Cardiac muscle cell (in vitro differentiated cells and primary cell): ENCODE measurements around the gene FAM9C. TPM values are rescaled to one million over a fixed set of nuclear protein-coding genes. Genes with fewer than 3 reads are reported as not detected.

Source experiments
- DNase-seq, 2 donors: peaks; one replicate each; pipeline versions ENCODE4 v3.0.0 to v3.0.0-alpha.2; 2010 to 2017; ENCODE audit warnings: low read depth in 1 of 2, low spot score in 1 of 2
- H3K27ac ChIP-seq: fragments of 200-600 bp; sonication (generic); 2 replicates; pipeline ENCODE4 v1.5.1; 2016
- H3K27me3 ChIP-seq: fragments of 200-600 bp; sonication (generic); 2 replicates; pipeline ENCODE4 v1.6.0; 2016; ENCODE audit warnings: control low read depth
- H3K36me3 ChIP-seq: fragments of 200-600 bp; sonication (generic); 2 replicates; pipeline ENCODE4 v1.5.1; 2016; ENCODE audit warnings: control low read depth
- H3K4me1 ChIP-seq: fragments of 200-600 bp; sonication (generic); 2 replicates; pipeline ENCODE4 v1.8.1; 2017; ENCODE audit warnings: low read depth, mild to moderate bottlenecking, mixed run types
- H3K4me3 ChIP-seq: fragments of 200-600 bp; sonication (generic); 2 replicates; pipeline ENCODE4 v1.5.1; 2016; ENCODE audit warnings: mild to moderate bottlenecking
- H3K9me3 ChIP-seq: fragments of 200-600 bp; sonication (generic); 2 replicates; pipeline ENCODE4 v1.5.1; 2017; ENCODE audit warnings: low read depth, mild to moderate bottlenecking, control low read depth
- CTCF ChIP-seq: IDR thresholded peaks from 2 replicates; pipeline ENCODE4 v1.5.1; 2012; ENCODE audit warnings: low read depth, mild to moderate bottlenecking, low read length
- polyA plus RNA-seq: library from polyadenylated mRNA; unstranded; fragments of >200 nt; fragmentation: Nextera tagmentation; extraction: Ambion mirVana; gene quantifications from 2 replicates; pipeline ENCODE4 v1.2.1, GENCODE V29; 2016
- total RNA-seq: library from RNA; depleted of rRNA; stranded (reverse); fragments of >200 nt; gene quantifications from 2 replicates; pipeline ENCODE4 v1.2.3, GENCODE V29; 2016

Gene FAM9C
- total and polyA plus RNA-seq, 2 experiments from 2014 or later = not detected

GRCh38 chrX:13010546-13010945, 33.9 kb downstream of the FAM9C start:
- no peaks in the 10 kb centered on the region for H3K36me3 ChIP-seq
- no peaks in the 10 kb centered on the region for H3K27me3 ChIP-seq
- no peak for DNase-seq
- no peaks in the 10 kb centered on the region for H3K4me1 ChIP-seq
- no peak overlapping the region for H3K4me3 ChIP-seq
- H3K27ac ChIP-seq = no peak overlapping the region
- TF ChIP-seq CTCF = no peak
- no peaks in the 10 kb centered on the region for H3K9me3 ChIP-seq

GRCh38 chrX:13009844-13010243, 34.6 kb downstream of the FAM9C start:
- H3K36me3 ChIP-seq = no peaks in the 10 kb centered on the region
- H3K27me3 ChIP-seq = no peaks in the 10 kb centered on the region
- no peak overlapping the region for H3K4me3 ChIP-seq
- H3K9me3 ChIP-seq = no peaks in the 10 kb centered on the region
- DNase-seq = no peak
- H3K4me1 ChIP-seq = no peaks in the 10 kb centered on the region
- no peak overlapping the region for H3K27ac ChIP-seq
- TF ChIP-seq CTCF = no peak

- TF ChIP-seq CTCF = no peak
- H3K27me3 ChIP-seq = no peaks in the 10 kb centered on the region
- H3K36me3 ChIP-seq = no peaks in the 10 kb centered on the region
- no peak for DNase-seq
- H3K4me3 ChIP-seq = no peak overlapping the region
- no peak overlapping the region for H3K27ac ChIP-seq
- H3K4me1 ChIP-seq = no peaks in the 10 kb centered on the region
- no peaks in the 10 kb centered on the region for H3K9me3 ChIP-seq
Observed at GRCh38 chrX:13009273-13009672, 35.1 kb downstream of the FAM9C start.

- Histone ChIP-seq H3K9me3 (no peaks in the 10 kb centered on the region), H3K36me3 (no peaks in the 10 kb centered on the region), H3K4me3 (no peak overlapping the region), H3K27me3 (no peaks in the 10 kb centered on the region), H3K4me1 (no peaks in the 10 kb centered on the region), H3K27ac (no peak overlapping the region)
- DNase-seq = no peak
- no peak for TF ChIP-seq CTCF
Observed at GRCh38 chrX:13008851-13009250, 35.6 kb downstream of the FAM9C start.

- Histone ChIP-seq H3K4me3 (no peak overlapping the region), H3K36me3 (no peaks in the 10 kb centered on the region), H3K9me3 (no peaks in the 10 kb centered on the region), H3K27me3 (no peaks in the 10 kb centered on the region), H3K4me1 (no peaks in the 10 kb centered on the region), H3K27ac (no peak overlapping the region)
- no peak for TF ChIP-seq CTCF
- DNase-seq = no peak
Observed at GRCh38 chrX:13008189-13008533, 36.3 kb downstream of the FAM9C start.
